Sigmoid colon (tissue), 4 donors: ENCODE measurements around the gene BANK1.

ENCODE experiments used
- CTCF ChIP-seq, 4 experiments: fragments of 450-650 bp in 3 of 4; fragments of 200-600 bp in 1 of 4; IDR thresholded peaks; one replicate each; pipeline ENCODE4 v1.5.1; 2016 to 2019; ENCODE audit warnings: antibody characterized with exemption in 4 of 4, mild to moderate bottlenecking in 3 of 4, moderate library complexity in 2 of 4
- EP300 ChIP-seq, 4 donors: sonication (generic); formaldehyde crosslinking; IDR thresholded peaks; one replicate each; pipeline ENCODE4 v1.6.1; 2017; ENCODE audit warnings: antibody characterized with exemption in 4 of 4
- POLR2A ChIP-seq, 2 donors: fragments of 450-650 bp; IDR thresholded peaks; one replicate each; pipeline ENCODE4 v1.6.1; 2016; ENCODE audit warnings: antibody characterized with exemption in 2 of 2, mild to moderate bottlenecking in 2 of 2, moderate library complexity in 2 of 2
- POLR2AphosphoS5 ChIP-seq, 4 donors: sonication (generic); formaldehyde crosslinking; IDR thresholded peaks; one replicate each; pipeline ENCODE4 v1.6.1; 2017; ENCODE audit warnings: antibody characterized with exemption in 4 of 4

GRCh38 chr4:101865501-101866062, 75.1 kb downstream of the BANK1 start:
- TF ChIP-seq POLR2A (IDR thresholded peaks at IDR 0.05), result no peak
- no peak for TF ChIP-seq POLR2AphosphoS5 (IDR thresholded peaks at IDR 0.05)
- no peak for TF ChIP-seq CTCF (IDR thresholded peaks at IDR 0.05)
- TF ChIP-seq EP300 (IDR thresholded peaks at IDR 0.05), result no peak
